Stimulated activated CD8-positive, alpha-beta memory T cell treated with anti-CD3 and anti-CD28 coated beads, Interleukin-15, amount 100 ng/mL, for 48 hours (primary cell): ENCODE measurements around the gene DHRS3.

Experiments used
- DNase-seq, 2 donors: peaks; one replicate each; pipeline ENCODE4 v3.0.0-alpha.2; 2020; ENCODE audit warnings: low read depth in 2 of 2

DHRS3 gene

DNA sequence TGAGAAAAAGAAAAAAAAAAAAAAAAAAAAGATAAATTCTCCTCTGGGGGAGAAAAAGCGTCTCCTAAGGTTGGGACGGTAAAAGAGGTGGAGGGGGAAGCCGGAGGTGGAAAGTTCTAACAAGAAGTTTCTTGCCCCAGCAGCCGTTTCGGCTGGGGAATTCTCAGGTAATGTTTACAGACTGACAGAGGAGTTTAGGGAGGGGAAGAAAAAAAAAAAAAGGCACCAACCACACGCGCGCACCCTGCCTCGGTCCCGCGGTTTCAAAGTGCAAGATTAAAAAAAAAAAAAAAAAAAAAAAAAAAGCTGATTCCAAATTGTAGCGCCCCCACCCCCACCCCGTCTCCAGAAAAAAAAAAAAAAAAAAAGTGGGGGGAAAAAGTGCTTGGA lies 504 bp downstream of the DHRS3 start:
- DNase-seq = no peak

DNA sequence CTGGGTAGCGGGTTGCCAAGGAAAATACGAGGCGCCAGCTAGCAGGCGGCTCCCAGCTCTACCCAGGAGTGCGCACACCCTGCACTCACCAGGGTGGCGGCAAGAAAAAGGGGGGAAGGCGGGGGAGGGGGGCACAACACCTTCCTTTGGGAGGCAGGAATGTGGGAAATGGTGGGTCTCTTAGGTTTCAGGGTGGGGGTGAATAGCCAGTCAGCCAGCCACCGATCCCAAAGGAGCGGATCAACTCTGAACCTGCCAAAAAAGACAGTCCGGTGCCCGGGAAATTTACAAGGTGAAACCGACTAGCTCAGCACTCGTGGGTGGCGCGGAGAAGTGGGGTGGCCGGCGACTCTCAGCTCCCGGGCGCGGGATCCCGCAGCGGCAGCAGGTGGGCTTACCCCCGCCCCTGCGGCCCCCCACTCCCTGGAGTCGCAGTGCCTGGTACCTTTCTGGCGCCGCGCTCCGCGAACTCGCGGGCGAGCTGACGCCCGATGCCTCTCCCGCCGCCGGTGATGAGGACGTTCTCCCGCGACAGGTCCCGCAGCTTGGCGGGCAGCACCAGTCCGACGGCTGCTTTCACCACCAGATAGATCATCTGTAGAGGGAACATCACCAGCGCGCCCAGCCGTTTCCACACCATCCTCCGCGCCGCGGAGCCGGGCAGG lies 1.2 kb downstream of the DHRS3 start:
- DNase-seq = no peak

DNA sequence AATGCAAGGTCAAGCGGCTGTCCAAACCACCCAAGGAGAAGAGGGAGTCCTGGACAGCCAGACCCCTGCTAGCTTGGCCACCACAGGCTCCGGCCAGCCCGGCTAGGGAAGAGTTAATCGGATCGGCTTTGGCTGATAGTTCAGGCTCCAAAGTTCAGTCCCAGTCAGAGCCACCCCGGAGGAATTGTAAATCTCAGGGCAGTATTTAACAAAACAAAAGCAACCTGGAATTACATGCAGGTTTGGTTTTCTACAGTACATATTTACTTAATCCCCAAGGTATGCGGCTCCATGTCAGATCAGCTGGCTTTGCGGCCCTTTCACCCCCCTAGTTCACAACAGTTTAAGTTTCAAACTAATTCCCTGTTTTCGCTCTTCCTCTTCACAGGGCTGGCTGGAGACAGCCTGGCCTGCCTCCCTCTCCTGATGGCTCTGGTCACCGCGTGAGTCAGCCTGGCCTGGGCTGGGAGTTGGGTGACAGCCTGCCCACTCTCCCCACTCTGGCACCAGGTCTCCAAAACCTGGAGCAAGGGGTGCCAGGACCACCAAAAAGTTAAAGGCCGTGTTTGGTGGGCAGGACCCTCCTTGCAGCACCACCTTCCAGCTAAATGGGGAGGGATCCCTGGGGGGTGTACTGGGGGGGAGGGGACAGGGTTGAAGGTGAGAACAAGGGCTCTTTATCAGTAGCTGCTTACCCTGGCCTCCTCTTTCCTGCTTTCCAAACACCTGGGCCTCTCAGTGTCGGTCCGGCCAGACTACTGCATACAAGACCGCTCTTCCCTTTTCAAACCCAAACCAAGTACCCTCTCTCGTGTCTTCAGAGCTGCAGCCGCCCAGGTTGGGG lies 1.9 kb downstream of the DHRS3 start:
- no peak for DNase-seq

DNA sequence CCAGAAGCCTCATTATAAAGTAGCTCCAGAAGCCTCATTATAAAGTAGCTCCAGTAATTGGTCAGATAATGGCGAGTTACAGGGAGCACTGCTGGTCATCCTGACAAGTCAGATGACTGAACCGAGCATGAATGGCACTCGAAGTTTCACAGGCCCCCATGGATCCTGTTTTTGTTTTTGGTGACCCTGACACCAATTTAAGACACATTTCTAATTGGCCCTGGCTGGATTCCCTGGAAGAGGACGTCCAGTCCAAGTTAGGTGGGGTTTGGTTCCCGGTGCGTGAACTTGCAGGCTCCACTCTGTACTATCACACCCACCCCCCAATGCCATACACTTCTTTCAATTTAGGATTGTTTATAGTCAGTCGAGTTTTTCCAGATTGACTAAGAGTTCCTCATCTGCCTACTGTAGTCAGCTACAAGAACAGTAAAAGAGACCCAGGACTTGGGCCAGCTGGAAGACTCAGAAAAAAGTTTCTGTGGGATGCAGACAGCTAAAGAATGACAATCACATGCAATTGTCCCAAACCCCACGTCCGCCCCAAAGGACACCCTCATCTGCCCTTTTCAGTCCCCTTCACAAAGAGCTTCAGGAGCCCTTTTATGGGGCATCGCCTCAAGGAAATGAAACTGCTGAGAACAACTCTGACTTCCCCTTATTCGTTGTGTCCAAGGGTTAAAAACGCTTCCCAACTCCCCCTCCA lies 2.7 kb downstream of the DHRS3 start:
- no peak for DNase-seq

DNA sequence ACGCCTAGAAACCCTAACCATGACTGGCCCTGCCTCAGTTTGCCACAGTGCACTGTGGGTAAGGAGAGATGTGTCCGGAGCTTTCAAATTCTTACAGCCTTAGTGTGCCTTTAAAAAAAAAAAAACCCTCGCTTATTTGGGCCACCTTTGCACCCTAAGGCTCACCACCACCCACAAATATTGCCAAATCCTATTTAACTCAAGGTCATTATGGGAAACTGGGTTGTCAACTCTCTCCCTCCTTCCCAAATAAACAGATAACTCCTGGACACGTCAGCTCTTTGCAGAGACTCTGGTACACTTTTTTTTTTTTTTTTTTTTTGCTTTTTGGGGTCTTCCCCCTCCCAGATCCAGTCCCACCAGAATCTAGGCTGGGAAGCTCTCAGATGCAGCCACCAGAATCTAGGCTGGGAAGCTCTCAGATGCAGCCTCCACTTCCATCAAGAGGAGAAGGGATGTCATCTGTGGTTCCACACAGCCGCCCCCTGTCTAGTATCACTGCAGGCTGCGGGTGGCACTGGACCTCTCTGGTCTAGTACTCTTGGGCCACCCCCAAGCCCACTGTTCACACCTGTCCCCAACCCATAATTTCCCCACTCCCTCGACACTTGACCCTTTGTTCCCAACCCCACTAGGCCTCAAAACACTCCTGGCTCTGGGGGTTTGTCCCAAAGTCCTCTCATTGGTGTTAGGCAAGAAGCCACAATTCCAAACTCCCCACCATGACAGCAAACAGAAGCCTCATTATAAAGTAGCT lies 3.4 kb downstream of the DHRS3 start:
- DNase-seq = no peak

DNA sequence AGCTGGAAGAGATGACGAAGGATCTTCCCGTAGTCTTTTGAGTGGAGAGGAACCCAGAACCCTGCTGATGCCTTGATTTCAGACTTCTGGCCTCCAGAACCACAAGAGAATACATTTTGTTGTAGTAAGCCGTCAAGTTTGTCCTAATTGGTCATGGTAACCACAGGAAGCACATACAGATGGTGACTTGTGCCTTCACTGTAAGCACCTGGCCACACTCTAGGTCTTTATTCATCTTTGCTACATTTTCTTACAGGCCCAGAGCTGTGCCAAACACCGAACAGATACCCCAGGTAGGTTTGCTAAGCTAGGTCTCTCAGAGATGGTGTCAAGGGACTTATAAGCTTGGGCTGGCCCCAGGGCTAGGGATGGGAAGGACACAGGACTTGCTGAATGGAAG lies 4.8 kb downstream of the DHRS3 start:
- no peak for DNase-seq

DNA sequence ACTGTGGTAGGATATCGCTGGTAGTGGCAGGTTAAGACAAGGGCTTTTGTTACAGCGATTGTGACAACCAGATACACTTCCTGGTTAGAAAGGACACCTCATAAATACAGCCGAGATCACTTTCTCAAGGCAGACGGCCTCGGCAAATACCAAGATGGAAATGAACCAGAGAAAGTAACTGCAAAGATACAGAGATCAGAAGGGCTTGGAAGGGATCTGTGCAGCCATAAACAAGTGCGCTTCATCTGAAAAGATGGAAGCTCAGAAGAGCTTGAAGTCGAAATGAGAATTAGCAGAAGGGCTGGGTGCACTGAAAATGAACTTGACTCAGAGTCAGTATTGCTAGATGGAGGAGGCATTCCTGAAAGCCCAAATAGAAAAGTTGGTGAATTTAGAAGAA lies 7.1 kb downstream of the DHRS3 start:
- DNase-seq = no peak

DNA sequence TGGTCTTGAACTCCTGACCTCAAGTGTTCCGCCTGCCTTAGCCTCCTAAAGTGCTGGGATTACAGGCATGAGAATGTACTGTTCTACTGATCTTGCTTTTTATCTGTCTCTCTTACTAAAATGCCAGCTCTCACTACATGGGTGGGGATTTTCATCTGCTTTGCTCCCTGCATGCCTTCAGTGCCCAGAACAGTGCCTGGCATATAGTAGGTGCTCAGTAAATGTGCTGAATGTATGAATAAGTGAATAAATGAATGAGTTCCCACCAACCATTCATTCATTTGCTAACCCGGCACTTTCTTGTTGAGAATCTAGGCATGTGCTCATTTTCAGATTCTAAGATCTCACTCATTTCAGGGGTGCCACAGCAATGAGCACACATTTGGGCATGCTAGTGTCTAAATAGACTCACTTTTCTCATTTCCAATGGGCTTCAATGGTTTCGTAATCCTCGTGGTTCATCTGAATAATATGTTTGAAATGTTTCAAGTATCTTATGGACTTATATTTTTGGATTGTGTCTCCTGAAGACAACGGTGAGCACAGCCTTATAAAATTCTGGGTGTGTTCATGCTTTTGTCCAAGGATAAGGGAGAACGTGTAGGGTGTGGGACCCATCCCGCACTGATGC lies 7.6 kb downstream of the DHRS3 start:
- no peak for DNase-seq

DNA sequence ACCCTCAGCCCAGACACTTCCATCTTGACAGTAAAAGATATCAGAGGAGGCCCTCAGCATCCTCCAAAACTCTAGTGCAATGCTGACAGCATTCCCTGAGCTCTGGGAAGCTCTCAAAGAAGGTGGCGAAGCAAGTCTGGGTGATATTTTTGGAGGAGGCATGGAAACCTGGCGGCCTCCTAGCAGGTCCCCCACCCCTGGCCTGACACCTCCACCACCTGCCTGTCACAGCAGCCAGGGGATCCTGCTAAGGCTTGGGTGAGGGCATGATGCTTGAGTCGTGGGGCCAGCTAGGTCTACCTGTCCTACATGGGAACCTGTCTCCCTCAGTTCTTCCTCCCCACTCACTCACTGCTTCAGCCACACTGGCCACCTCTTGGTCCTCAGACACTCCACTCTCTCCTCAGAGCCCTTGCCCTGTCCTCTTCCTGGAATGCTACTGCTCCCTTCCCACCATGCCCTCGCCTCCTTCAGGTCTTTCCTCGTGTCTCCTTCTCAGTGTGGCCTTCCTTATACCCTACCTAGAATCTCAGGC lies 8.5 kb downstream of the DHRS3 start:
- no peak for DNase-seq

DNA sequence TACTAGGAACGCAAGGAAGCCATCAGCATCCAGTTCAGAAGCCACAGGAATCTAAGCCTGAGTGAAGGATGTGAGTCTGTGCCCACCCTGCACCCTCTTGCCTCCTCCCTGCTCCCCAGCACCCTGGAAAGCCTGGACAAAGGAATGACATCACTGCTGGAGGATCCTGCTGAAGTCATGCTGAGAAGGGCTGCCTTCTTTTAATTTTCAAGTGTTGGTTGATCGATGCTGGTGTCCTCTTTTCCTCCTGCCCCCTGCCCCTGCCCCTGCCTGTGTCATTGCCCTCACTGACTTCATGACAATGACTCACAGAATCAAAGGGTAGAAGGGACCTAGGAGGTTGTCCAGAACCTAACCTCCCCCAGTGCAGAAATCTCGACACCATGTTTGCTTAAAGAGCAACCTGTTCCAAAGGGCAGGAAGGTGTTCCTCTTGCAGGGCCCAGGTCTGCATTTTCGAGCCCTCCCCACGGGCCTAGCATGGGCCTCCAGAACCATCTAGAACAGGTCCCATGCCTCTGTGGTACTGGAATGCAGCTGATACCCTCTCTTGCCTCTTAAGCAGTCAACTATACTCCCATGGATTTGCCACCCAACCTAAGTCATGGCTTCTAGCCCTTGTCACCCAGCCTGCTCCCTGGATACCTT lies 9.6 kb downstream of the DHRS3 start:
- DNase-seq = no peak

DNA sequence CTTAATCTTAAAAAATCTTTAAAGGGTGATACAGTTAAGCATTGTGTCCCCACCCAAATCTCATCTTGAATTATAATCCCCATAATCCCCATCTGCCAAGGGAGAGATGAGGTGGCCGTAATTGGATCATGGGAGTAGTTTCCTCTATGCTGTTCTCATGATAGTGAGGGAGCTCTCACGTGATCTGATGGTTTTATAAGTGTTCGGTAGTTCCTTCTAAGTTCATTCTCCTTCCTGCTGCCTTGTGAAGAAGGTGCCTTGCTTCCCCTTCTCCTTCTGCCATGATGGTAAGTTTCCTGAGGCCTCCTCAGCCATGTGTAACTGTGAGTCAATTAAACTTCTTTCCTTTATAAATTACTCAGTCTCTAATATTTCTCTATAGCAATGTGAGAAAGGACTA lies 10.7 kb downstream of the DHRS3 start:
- no peak for DNase-seq

DNA sequence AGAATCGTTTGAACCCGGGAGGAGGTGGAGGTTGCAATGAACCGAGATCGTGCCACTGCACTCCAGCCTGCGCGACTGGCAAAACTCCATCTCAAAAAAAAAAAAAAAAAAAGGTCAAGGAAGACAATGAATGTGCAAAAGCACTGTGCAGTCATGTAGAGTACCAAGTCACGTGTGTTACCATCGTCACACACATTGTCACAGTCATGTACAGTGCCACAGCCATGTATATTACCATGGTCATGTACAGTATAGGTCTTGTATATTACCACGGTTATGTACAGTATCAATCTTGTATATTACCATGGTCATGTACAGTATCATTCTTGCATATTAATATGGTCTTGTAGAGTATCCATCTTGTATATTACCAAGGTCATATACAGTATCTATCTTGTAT lies 13.0 kb downstream of the DHRS3 start:
- no peak for DNase-seq

DNA sequence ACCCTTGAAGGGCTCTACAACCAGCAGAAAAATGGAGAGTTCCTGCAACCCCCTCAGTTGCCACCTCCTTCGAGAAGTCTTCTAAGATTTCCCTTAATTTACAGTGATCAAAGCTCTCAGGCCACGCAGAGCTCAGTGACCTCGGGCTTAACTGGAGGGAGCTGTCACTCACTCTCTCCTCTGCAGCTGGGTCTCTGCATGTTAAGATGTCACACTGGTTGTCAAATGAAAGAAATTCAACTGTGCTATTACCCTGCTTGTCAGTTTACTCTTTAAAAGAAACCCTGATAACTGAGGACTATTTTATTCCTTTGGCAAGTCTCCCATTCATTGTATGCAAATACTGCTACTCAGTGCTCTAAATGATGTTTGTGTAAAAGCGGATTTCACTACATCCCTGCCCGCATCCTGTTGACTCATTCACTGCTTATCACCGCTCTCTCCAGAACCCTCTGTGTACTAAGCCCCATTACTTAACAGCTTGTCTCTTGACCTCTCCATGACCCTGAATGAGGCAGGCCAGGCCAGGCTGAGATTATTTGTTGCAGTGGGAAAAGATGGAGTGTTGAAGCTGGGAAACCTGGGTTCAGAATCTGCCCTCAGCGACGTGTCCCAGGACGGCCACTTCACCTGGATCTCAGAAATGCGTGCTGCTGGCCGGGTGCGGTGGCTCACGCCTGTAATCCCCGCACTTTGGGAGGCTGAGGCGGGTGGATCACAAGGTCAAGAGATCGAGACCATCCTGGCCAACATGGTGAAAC lies 13.7 kb downstream of the DHRS3 start:
- DNase-seq = no peak

DNA sequence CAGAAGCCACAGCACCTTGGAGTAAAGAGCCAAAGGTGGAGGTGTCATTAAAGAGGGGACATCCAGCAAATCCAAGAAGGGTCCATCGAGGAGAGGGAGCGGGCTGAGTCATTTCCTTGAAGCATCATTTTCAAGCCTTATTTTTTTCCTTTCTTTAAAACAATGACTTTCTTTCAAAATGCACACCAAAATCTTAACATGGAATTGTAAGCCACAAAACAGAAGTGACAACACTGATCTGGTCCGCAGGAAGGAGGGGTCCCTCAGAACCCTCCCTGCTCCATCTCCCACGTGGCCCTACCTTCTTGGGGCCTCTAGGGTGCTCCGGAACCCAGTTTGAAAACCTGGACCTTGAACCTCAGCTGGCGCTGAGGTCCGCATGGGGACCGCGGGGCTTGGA lies 14.8 kb downstream of the DHRS3 start:
- DNase-seq = no peak

DNA sequence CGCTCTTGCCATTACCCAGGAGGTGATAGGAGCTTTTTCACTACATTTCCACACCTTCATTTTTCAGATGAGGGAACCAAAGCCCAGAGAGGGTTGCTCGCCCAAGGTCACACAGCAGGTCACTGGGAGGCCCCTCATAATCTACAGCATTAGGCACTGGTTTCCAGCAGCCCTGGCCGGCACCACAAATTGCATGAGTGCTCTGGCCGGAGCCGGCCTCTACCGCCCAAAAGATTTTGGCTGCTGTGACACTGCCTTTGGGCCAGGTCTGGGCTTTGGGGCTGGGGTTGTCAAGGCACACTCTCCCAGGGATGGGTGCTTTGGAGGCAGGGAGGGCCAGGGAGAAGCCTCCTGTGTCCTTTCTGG lies 15.4 kb downstream of the DHRS3 start:
- DNase-seq = no peak

DNA sequence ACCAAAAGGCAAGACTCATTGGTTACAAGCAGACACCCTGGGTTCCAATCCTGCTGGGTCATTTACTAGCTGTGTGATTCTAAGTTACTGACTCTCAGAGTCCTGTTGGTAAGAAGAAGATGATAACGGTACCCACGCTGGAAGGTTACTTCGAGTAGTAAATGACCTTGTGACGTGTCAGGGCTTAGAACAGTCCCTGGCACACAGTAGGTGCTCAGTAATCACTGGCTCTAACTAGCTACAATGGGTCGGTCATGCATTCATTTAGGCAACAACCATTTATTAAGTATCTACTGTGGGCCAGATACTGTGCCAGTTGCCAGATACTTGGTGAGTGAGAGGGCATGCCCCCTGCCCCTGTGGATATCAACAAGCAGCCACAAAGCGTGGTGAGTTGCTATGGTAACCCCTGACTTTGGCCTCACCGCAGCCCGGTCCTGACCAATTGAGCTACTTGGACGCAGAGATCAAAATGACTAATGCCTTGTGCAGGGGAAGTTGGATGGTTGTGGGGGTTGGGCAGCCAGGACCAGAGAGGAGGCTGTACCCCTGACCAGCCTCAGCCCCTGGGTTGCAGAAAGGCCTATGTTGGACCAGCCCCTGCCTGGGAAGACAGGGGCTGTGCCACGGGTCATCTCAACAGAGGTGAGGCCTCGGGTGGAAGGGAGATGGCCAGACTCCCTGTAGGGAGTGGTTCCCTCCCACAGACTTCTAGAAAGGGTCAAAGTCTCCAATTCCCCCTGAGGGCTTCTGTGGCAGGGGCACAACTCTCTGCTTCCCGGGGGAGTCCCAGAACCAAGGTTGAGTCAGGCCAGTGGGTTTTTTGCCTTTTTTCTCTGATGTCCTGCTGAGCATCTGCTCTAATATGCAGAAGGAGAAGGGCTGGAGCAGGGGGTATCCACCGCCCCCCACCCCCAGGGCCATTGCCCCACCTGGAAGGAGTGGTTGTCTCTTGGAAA lies 16.0 kb downstream of the DHRS3 start:
- DNase-seq = no peak

DNA sequence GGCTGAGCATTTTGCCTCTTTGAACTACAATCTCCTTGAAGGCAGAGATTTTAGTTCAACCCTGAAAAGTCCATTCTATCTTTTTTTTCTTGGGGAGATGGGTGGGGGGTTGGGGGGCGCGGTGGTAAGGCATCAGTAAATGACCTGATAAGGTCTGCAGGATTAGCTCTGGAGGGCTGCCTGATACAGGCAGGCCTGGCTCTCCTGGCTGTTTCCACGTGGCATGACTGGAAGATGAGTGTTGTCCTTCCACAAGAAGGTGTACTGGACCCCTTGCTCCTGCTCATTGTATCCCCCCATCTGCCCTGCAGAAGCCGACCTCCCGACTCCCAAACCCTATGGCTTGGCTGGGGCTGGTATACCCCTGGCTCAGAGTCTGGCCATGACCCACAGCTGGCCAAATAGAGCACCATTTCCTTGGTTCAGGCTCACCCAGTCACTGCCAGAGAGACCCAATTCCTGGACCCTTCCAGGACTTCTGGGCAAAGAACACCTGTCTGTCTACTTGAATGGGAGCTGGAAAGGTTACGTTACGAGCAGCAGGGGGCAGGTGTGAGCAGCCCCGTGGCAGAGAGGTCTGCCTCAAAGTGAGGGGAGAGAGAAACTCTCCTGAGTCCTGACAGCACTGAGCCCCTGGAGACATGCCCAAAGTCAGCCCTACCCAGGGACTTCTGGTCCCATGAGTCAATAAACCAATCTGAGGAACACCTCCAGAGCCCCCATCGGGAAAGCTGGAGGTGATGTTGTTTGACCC lies 17.0 kb downstream of the DHRS3 start:
- DNase-seq = no peak

DNA sequence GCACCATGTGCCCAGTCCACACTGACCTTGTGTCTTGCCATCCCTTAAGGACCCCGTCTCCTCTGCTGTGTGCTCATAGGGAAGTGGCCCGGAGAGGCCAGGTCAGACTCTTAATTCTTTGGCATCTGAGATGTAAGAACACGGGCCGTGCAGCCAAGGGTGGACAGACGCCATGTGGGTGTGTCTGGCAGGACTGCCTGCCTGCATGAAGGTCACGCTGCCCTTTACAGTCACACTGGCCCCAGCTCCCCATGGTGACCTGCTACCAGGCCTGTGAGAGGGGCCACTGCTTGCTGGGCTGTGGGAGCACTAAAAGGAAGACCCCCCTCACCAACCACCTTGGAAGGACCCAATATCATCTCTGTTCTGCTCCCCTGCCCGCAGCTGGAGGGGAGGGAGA lies 17.7 kb downstream of the DHRS3 start:
- no peak for DNase-seq
